ENCODE data around the gene ZNF135.

ZNF135 gene

DNA sequence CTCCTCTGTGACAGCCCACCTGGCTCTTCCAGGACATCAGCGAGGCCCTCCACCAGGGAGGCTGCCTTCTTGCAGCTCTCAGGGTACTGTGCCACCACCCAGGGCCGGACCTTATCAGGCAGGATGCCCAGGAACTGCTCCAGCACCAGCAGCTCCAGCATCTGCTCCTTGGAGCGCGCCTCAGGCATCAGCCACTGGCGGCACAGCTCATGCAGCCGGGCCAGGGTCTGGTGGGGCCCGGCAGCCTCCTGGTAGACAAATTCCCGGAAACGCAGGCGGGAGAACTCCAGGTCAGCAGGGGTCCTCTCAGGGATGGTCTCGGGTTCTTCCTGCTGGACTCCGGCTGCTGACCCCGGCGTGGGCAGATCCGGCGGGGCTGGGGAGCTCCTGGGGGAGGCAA lies 30.8 kb downstream of the ZNF135 start:
- no peak for DNase-seq (ENCODE audit: low spot score)
- TF ChIP-seq, protein P1, sequence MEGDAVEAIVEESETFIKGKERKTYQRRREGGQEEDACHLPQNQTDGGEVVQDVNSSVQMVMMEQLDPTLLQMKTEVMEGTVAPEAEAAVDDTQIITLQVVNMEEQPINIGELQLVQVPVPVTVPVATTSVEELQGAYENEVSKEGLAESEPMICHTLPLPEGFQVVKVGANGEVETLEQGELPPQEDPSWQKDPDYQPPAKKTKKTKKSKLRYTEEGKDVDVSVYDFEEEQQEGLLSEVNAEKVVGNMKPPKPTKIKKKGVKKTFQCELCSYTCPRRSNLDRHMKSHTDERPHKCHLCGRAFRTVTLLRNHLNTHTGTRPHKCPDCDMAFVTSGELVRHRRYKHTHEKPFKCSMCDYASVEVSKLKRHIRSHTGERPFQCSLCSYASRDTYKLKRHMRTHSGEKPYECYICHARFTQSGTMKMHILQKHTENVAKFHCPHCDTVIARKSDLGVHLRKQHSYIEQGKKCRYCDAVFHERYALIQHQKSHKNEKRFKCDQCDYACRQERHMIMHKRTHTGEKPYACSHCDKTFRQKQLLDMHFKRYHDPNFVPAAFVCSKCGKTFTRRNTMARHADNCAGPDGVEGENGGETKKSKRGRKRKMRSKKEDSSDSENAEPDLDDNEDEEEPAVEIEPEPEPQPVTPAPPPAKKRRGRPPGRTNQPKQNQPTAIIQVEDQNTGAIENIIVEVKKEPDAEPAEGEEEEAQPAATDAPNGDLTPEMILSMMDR (IDR thresholded peaks at IDR 0.05): no peak
- H3K4me3 ChIP-seq: no peak overlapping the region
- no peak overlapping the region for H3K27ac ChIP-seq

DNA sequence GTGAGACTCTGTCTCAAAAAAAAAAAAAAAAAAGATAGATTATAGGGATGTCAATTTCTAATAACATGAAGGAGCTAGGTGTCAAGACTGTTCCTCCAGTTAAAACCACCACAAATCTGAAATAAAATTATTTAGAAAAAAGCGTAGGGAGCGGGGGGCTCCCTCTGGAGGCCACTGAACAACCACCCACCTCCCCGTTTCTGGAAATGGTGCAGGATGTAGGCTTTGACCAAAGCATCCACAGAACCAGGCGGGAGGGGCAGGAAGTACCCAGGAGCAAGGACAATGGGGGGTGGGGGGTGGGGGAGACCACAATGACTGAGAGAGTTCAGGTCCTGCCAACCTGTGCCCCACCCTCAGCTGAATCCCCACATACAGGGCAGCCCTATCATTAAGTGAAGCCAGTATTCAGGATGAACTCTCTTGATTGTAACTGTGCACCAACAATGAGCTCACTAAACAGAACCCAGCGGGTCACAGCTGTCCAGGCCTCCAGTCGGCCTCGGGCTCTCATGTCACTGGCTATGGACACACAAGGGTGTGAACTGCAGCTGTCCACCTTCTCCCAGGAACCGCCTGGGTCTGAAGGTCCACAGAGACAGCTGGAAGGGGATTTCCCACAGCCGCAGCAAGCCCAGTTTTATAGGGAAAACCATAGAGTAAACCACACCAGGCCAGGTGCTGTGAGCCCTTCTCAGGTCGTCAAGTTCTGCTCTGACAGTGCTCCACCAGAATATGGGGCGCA lies 32.3 kb downstream of the ZNF135 start:
- no peak overlapping the region for H3K27ac ChIP-seq
- TF ChIP-seq, protein P1 (IDR thresholded peaks at IDR 0.05): no peak

DNA sequence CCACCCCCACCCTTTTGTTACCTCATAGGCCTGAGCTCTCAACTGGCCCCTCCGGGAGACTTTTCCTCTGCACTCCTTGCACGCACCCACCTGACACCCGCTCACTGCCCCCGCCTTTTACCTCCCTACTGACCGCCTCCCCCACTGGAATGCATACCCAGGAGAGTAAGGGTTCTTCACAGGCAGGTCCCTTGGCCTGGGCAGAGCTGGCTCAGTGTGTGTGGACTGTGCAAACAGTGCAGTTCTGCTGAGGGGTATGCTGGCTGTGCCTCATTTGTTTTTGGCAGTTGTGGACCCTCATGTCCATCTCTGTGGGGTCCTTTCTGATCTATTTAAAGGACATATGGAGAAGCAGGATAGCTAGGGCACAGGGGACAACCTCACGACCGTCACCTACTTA lies 34.0 kb downstream of the ZNF135 start:
- no peak for DNase-seq (ENCODE audit: low spot score)
- H3K4me3 ChIP-seq: no peak overlapping the region

More for the DNA sequence above, 32.3 kb downstream of the ZNF135 start:
- no peak overlapping the region for H3K4me3 ChIP-seq
- no peak for DNase-seq (ENCODE audit: low spot score)

DNA sequence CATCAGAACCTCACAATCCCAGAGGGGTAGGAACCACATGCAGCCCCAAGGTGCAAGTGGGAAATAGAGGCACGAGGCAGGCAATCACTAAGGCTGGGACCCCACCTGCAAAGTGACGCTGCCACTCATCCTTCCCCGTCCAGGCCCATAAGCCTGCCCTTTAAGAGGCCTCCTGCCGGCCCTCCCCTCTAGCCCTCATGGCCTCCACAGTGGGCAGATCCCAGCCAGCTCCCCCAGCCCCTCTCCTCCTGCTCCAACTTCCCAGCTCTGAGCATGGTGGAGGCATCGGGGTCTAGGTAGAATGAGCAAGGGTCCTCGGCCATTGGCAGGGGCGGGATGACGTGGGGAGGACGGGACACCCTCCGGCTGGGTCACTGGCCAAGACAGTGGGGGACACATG lies 36.2 kb downstream of the ZNF135 start:
- Histone ChIP-seq H3K4me3 (no peak overlapping the region), H3K27ac (no peak overlapping the region)
- no peak for DNase-seq (ENCODE audit: low spot score)
- TF ChIP-seq, protein P1 (IDR thresholded peaks at IDR 0.05): no peak

More for the DNA sequence above, 34.0 kb downstream of the ZNF135 start:
- TF ChIP-seq, protein P1 (IDR thresholded peaks at IDR 0.05): no peak
- no peak overlapping the region for H3K27ac ChIP-seq

DNA sequence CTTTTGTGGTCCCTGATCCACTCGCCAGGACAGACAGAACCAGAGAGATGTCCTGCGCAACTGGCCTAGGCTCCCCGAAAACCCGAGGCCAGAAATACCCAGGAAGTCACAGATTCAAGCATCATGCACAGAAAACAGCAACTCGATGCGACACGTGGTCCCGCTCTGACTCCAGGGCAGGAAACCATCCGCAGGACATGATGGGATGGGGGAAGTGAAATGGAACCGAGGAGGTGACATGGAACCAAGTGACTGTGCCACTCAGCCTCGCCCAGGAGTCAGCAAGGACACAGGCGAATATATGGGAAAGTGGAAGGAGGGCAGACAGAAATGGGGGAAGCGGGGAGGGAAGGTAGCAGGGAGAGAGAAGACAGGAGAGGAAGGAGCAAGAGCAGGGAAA lies 37.8 kb downstream of the ZNF135 start:
- Histone ChIP-seq H3K27ac (no peak overlapping the region), H3K4me3 (peak overlapping the region; percentile 96)
- TF ChIP-seq, protein P1 (IDR thresholded peaks at IDR 0.05): no peak
- DNase-seq (ENCODE audit: low spot score): no peak

DNA sequence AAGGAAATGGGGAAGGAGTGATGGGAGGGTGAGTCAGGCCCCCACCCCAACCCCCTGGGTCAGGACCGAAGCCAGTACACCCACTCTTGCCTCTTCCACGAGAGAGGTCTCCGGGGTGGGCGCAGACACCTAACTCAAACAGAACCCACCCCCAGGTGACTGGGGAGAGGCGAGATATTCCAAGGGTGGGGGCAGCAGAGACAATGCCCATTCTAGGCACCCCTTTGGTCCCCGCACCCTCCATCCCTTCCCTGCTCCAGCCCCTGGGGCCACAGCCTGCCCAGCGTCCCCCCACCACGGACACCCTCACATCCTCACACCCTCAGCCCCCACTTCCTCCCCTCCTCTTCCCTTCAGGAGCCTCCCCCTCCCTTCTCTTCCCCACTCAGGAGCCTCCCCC lies 38.3 kb downstream of the ZNF135 start:
- TF ChIP-seq, protein P1 (IDR thresholded peaks at IDR 0.05): no peak
- H3K27ac ChIP-seq: peak overlapping the region; percentile 94 to 95
- peak overlapping the region; percentile 96 for H3K4me3 ChIP-seq
- no peak for DNase-seq (ENCODE audit: low spot score)
